Measurements from ENCODE around the gene GAREM1.

The GAREM1 gene

DNA sequence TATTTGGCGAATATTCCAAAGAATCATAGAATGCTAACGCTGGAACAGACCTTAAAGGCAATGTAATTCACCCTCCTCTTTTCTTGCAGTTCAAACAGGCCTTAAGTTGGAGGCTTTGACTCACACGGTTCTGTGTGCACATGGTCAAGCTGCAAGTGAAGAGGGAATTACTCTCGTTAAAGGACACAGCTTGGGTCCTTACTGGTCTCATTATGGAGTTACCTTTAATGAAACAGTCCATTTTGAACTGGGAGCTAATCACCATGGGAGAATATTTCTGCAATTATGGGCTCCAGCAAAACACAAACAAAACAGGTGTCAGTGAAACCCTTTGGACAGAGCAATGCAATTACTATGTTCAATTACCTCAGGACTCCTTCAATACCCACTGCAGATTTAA lies 135.5 kb downstream of the GAREM1 start:
- no peak for FAIRE-seq
- DNase-seq (ENCODE audit: insufficient read length, low spot score): no peak

DNA sequence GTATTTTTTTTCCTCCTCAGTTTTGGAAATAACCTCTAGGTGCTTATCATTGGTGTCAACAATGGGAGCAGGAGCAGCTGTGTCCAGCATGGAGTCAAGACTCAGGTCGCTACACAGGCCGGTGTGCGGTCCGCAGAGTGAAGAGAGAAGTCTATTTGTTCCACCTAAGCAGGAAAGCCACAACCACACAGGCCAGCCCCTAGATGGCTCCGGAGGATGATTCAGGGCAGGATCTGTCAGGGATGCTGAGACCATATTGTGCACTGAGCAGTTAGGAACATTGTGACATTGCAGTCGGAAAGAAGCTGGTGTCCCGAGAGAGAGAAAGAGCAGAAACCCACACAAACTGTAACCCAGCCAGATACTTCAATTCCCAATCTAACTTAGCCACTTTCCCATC lies 136.9 kb downstream of the GAREM1 start:
- no peak for DNase-seq (ENCODE audit: insufficient read length, low spot score)
- no peak for FAIRE-seq

DNA sequence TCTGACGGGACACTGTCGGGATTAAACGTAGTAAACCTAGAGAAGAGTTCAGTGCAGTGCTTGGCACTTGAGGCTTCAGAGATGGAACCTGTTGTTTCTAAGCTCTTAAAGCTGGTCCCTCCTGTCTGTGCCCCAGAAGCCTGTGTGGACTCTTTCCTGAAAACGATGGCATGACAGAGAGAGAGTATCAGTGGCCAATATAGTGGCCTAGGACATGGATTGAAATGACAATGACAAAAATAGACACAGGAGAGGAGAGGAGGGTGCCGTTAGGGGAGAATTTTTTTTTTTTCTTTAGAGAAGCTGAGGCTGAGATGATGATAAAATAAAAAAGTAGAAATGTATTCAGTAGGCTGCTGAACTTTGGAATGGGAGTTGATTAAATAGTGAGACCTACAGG lies 138.0 kb downstream of the GAREM1 start:
- no peak for DNase-seq (ENCODE audit: insufficient read length, low spot score)
- no peak for FAIRE-seq

DNA sequence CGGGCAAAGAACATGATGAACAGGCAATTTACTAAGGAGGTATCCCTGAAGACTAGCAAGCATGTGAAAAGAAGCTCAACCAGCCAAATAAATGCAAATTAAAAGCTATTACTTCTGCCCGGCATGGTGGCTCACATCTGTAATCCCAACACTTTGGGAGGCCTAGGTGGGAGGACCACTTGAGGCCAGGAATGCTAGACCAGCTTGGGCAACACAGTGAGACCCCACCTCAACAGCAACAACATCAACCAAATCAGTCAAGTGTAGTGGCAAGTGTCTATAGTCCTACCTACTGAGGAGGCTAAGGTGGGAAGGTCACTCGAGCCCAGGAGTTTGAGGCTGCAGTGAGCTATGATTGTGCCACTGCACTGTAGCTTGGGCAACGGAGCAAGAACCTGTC lies 141.7 kb downstream of the GAREM1 start:
- DNase-seq (ENCODE audit: insufficient read length, low spot score) (no peak), FAIRE-seq (no peak)

DNA sequence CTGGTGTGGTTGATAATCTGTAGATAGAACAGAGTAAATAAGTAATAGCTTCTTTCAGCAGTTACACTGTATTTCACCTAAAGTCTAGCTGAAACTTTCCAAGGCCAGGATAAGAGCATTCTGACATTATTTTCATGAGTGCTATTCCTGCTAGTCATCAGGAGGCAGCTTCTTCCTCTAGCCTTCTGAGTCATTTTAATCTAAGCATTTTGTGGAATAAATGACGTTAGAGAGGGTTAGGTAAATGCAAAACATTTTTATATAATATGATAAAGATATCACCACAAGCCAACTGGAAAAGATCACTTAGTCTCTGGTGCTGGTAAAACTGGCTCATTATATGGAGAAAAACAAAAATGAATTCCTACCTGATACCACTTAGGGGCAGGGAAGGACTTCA lies 142.3 kb downstream of the GAREM1 start:
- DNase-seq (ENCODE audit: insufficient read length, low spot score): no peak

DNA sequence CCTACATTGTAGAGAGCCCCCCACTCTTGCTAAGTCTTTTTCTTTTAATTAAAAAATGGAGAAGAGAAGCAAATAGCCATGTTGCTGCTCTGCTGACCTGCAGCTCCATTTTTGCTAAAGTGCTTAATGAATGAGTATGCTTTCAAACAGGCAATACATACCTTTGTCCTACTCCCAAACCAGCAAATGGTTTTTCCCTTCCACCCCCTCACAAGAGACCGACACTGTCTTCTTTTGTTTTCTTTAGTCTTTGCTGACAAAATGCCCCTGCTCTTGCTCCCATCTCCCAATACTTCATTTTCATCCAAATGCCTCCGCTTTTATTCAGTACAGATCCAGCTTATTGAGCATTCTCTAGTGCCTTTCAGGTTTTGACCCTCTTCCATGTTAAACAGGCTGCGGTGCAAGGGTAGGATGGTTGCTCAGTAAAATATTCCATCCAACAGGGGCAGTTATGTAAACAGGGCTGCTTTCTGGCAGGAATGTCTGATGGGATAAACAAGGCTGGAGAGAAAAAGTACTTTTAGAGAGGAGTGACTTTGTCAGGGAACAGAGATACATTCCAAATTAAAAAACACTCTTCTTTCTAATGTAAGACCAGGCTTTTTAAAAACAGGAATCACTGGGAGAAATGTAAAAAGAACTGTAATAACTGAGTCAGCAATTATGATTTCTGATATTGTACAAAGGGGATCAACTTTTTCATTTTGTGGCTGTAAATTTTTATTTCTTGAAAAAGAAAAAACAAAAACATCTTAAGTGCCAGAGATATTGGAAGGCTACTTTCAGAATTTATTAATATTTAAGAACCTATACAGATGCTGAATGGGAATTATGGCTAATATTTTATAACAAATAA lies 144.0 kb downstream of the GAREM1 start:
- DNase-seq (ENCODE audit: insufficient read length, low spot score): no peak
- FAIRE-seq: no peak

More for the DNA sequence above, 142.3 kb downstream of the GAREM1 start:
- no peak for FAIRE-seq

DNA sequence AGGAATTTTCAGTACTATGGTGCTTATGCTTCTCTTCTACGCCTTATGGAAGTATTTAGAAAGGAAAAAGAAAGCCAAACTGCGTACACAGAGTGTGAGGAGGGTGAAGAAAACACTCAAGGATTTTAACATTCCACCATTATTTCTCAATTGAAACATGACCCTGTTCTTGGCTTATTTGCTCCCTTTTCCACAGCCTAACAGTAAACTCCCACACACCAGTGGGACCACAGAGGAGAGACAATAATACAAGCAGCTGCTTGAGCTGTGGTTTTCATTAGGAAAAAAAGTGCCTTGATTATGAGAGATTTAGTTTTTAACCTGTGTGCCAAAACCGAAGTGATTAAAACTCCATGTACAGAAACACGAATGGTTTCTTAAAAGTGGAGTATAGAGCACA lies 146.5 kb downstream of the GAREM1 start:
- no peak for DNase-seq (ENCODE audit: insufficient read length, low spot score)
- FAIRE-seq: no peak

DNA sequence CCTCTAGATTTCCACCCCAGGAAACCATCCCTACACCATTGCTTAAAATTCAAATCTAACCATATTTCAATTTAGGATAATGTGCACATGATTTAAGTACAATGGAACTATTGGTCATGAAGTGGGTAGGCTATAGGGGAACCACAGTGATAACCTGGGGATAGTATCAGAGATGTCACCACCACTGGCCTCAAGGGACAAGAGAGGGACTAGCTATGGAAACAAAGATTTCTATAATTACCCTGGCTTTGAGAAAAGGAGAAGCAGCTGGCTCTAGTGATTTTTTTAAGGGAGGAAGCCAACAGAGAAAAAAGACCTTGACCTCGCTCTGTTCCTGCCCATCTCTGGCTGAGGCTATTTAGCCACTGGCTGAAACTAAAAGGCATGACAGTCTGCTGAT lies 148.9 kb downstream of the GAREM1 start:
- DNase-seq (ENCODE audit: insufficient read length, low spot score) (no peak), FAIRE-seq (no peak)

DNA sequence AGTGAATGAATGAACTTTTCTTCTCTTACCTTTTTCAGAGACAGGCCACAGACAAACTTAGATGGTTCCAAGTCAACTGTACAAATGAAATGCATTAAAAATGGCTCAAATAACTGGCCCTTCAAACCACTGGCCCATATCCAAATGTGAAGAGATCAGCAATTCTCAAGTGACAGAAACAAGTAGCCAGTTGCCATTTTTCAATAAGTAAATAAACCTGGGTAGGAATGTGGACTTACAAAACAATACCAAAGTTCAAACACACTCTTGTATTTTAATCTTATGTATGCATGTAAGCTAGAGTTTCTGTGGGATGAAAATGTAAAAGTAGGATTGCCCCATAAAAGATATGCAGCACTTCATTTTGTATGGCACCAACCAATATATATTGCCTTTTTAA lies 151.6 kb downstream of the GAREM1 start:
- FAIRE-seq (no peak), DNase-seq (ENCODE audit: insufficient read length, low spot score) (no peak)

DNA sequence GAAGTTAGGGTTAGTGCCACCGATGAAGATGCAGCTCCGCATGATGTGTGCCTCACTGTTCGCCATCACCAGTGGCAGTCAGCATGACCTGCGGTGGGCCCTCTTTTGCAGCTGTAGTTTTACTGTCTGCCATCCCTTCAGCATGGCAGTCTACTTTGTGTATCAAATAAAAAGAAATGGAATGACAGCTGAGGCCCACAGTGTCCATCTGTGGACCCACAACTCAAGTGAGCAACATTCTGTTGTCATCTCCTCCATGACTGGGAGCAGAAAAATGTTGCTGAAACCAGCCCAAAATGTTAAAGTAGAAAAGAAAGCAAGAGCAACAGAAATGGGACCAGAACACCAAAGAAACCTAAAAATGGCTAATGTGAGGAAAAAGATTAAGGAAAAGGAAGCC lies 152.1 kb downstream of the GAREM1 start:
- FAIRE-seq (no peak), DNase-seq (ENCODE audit: insufficient read length, low spot score) (no peak)

DNA sequence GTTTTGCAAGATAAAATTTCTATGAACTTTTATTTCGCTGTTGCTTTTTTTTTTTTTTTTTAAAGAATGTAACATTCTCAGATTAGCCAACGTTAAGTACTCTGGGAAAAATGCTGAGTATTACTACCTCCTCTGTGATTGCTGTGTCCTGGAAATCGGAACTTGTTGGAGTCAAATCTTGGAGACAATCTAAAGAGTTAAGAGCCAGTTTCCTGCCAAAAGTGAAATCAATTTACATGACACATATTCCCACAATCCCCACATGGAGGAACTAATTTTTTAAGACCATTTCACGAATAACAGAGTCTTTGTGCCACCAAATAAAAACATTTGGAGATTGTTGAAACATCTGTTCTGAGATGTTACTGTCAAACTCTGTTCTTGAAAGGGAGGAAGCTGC lies 153.0 kb downstream of the GAREM1 start:
- FAIRE-seq: no peak
- DNase-seq (ENCODE audit: insufficient read length, low spot score): no peak

DNA sequence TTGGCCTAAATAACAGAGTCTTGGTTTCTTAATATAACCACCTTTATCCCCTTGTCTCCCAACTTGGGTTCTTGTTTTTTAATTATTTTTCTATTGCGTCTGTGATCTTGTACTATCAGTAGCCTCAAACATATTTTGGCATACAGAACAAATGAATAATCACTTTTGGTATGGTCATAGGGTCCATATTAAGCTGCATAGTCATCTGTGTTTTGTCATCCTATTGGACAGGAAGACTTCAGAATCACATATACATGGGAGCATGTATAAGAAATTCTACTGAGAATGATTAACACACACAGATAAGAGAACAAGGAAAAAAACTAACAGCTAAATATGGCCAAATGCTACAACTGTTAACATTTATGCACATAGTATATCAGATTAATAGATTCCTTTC lies 154.8 kb downstream of the GAREM1 start:
- FAIRE-seq (no peak), DNase-seq (ENCODE audit: insufficient read length, low spot score) (no peak)

DNA sequence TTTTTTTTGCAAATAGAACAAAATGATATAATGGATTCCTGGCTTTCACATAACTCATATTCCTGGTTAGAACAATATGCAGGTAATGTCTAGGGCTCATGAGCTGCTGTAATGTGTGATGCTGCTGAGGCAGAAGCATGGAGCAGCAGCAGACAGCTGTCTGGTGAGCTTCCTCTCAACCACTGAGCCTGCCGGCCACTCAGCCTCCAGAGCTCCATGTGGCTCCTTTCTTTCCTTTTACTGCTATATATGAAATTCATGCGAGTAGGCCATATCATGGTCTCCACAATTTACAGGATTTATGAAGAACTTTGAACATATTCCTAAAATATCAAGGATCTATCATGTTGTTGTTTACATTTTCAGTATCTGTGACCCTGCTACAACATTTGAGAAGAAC lies 159.9 kb downstream of the GAREM1 start:
- DNase-seq (ENCODE audit: insufficient read length, low spot score) (no peak), FAIRE-seq (no peak)

DNA sequence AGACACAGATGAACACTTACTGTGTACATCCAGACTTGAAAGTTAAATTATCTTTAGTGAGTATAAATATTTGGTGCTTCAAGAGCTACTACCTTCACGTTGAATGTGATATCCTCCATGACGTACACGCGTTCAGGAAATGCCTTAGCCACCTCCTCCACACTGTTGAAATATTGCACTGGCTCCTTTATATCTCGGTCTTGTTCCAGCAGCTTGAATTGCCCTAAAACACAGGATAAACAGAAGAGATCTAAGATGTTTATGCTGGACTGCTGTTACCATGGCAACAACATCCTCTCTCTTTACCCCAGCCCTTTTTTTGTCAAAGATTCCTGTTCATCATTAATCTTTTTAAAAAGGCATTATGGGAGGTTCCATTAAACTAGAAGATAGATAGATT lies 160.6 kb downstream of the GAREM1 start:
- DNase-seq (ENCODE audit: insufficient read length, low spot score) (no peak), FAIRE-seq (no peak)

DNA sequence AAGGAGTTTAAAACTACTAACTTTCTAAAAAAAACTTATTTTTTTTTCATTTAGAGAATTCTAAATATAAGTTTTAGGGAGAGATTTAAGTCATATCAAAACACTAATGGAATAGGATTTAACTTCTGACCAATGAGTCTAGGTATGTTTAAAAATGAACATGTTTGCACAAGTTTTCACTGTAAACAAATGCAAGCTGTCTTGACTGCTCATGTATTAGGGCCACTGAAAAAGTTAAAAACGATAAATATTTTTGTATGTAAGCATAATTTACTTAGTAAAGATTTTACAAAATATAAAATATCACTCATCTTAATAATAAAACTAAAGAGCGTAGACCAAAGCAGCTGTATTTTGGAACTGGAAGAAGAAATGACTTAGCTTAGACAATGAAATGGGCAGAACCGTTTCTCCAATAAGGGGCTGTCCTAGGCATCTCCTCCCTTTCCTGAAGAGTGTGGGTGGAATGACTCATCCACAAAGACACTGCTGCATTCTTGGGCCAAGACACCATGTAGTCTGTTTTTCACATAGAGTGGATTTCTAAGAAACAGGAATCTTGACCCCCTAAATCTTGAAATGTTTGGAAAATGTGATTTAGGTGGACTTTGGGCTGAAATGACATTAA lies 162.1 kb downstream of the GAREM1 start:
- peak; percentile 5 for DNase-seq (ENCODE audit: insufficient read length, low spot score)
- FAIRE-seq: no peak

DNA sequence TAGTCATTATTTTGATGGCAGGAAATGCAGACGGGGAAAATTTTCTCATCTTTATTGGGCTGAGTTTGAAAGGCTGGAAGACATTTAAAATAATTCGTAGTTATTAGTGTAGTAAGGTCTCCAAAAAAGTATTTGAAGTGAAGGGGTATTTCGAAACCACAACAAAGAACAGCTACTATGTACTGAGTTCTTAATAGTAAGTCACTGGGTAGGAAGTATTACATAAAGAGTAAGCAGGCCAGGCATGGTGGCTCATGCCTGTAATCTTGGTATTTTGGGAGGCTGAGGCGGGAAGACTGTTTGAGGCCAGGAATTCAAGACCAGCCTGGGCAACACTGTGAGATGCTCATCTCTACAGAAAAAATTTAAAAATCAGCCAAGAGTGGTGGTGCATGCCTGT lies 167.3 kb downstream of the GAREM1 start:
- no peak for DNase-seq (ENCODE audit: insufficient read length, low spot score)
- no peak for FAIRE-seq

DNA sequence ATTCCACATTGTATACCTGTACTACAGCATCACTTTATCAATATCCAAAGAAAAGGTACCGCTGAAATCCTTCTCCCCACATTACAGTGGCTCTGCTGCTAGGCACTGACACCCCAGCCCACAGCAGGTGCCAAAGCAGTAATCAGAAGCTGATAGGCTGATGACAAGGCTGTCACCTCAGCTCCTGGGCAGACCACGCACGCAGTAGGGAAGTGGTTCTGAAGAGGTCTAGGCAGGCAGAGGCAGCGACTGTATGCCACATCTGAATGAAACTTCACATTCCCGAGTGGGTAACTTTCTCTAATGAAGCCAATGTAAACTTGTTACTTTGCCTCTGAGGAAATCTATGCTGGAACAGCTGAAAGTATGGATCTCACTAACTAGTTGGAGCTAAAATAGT lies 167.9 kb downstream of the GAREM1 start:
- FAIRE-seq (no peak), DNase-seq (ENCODE audit: insufficient read length, low spot score) (no peak)

DNA sequence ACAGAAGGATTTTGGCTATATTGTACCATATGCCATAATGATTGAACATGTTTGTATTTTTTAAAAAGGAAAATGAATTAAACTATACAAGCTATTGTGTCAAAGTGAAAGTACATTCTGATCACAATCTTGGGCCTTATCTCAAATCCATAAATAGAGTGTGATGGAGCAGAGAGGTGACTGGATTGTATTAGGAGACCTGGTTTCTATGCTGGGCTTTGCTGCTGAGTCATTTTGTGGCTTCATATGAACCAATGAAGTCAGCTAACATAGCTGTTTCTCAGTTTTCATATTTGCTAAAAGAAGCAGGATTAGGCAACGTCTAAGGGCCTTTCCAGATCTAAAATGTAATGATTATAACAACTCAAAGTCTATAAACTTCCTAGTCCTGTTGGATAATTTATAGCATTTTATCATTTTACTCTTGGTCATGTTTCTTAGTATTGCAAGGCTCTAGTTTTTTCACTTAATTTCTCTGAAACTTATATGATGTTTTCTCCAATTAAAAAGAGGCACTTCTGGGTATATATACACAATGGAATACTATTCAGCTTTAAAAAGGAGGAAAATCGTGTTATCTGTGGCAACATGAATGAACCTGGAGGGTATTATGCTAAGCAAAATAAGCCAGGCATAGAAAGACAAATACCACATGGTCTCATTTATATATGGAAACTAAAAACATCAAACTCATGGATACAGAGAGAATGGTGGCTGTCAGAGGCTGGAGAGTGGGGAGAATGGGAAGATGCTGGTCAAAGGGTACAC lies 168.5 kb downstream of the GAREM1 start:
- FAIRE-seq (no peak), DNase-seq (ENCODE audit: insufficient read length, low spot score) (no peak)

DNA sequence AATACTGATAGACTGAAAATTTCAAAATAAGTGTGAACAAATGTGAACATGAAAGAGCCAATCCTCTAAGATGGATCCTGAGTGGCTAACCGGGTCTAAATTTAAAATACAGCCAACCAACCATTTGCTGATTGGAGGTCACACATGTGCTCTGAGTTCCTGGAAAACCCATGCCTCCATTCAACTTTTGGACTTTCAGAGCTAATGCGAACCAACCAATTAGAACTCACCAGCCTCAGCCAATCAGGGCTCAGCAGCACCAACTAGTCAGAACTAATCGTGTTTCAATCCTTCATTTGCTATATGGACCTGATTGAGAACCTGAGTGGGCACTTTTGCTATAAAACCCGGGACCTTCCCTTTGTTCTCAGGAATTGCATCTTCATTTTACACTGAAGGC lies 169.3 kb downstream of the GAREM1 start:
- no peak for FAIRE-seq
- DNase-seq (ENCODE audit: insufficient read length, low spot score): no peak

DNA sequence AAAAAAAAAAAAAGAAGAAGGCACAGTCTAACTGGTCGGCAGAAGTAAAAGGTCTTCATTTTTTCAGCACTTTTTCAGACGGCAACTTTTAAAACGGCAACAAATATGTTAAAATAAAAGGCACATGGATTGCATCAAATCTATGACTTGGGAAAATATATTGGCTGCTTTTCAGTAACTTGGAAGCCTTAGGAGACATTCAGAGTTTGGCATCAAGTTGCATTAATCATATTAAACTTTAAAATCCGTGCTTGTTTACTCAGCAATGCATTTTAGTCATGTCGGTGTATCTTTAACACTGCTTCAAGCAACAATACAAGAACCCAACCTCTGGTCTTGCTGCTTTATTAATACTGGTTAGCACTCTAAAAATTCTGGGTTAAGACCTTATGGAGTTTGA lies 169.8 kb downstream of the GAREM1 start:
- DNase-seq (ENCODE audit: insufficient read length, low spot score) (no peak), FAIRE-seq (no peak)

DNA sequence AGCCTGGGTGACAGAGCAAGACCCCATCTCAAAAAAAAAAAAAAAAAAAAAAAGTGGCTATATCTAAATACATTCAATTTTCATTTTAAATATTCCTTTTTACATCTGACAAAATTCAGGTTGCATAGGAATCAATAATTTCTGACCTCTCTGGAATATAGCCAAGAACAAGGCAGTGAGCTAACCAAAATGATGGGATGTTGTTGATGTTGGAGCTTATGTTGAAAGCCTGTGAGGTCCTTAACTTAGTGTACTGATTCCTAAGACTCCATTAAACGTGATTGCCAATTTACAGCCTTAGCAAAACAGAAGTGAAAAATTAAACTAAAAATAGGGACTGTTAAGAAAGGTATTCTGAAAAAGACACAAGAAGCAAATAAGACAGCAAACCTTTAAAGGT lies 171.2 kb downstream of the GAREM1 start:
- no peak for FAIRE-seq
- DNase-seq (ENCODE audit: insufficient read length, low spot score): no peak

DNA sequence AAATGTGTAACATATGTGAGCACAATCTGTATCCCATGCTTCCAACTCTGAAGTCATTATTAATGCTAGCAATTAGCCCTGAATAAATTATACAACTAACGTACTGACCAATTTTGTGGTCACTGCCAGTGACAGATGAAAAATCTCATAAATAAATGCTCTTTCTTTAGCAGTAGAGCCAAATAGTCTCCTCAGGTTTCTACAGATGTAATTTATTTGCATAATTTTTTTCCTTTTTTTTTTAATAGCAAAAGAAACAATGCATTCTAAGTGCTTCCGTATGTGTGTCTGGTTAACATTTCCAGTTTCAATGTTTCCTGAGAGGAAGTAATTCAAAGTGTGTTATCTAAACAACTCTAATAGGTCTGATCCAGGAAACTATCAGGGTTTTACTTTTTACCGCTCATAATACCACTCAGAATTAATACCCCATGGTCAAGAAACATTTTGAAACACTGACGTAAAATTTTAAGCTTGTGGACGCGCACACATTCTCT lies 172.5 kb downstream of the GAREM1 start:
- DNase-seq (ENCODE audit: insufficient read length, low spot score): no peak
- no peak for FAIRE-seq
